ENCODE results near the gene BATF3. TPM values are rescaled to one million over a fixed set of nuclear protein-coding genes. Genes with fewer than 3 reads are reported as not detected.
A peak's percentile ranks its signal among the peaks of the same experiment; 100 is the strongest.
"Not testable (repeated sequence)": the region's sequence is repeated elsewhere in the genome, so short reads cannot be mapped to it uniquely, and the experiment has no call there.

BATF3 gene
- total and polyA plus RNA-seq, 5 donors = 0.49 to 3.1 (median 0.79) TPM

DNA sequence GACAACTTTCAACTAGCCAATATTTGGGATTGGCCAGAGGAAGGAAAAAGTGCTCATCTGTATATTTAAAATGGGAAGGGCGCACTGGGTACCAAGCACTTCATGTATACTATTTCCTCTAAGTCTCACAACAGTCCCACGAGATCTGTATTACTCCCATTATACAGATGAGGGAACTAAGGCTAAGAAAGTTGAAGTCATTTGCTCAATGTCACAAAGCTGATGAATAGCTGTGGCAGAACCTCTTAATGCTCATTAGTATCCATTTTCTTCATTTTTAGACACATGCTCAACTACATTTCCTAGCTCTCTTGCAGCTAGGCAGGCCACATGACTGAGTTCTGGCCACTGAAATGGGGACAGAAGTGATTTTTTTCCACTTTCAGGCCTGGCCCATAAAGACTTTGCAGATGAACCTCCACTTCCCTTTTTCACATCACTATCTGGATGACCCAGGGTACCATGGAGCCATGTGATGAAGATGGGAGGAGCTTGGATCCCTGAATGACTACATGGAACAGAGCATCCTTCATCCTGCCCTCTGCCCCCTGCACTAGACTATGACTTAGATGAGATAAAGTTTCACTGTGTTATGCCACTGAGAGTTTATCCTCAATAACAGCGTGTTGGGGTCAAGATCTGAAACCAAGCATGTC lies 59.3 kb downstream of the BATF3 start:
- ATAC-seq (no peak), DNase-seq (no peak)
- Histone ChIP-seq H3K4me1 (ENCODE audit: control insufficient read depth, insufficient read depth, low read length) (peaks cover 33% of the 10 kb centered on the region), H3K4me3 (ENCODE audit: low read length) (no peak overlapping the region), H3K9me3 (ENCODE audit: control insufficient read depth, low read length) (no peaks in the 10 kb centered on the region), H3K27me3 (ENCODE audit: control insufficient read depth, insufficient read depth) (no peaks in the 10 kb centered on the region), H3K27ac (ENCODE audit: low read length) (no peak overlapping the region)
- WGBS = 98% methylated on average over 3 of the region's 3 CpGs
- intact Hi-C loops (cut with DNase I) = no loop called here

DNA sequence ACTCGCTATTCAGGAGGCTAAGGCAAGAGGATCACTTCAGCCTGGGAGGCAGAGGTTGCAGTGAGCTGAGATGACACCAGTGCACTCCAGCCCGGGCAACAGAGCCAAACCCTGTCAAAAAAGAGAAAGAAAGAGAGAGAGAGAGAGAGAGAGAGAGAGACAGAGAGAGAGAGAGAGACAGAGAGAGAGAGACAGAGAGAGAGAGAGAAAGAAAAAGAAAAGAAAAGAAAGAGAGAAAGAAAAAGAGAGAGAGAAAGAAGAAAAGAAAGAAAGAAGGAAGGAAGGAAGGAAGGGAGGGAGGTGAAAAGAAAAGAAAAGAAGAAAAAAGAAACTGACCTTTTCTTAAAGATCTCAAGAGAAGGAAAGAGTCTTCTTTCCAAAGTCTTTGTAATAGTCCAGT lies 60.1 kb downstream of the BATF3 start:
- peak overlapping the region; percentile 80 for H3K27ac ChIP-seq (ENCODE audit: low read length)
- H3K9me3 ChIP-seq (ENCODE audit: control insufficient read depth, low read length); ATAC-seq; H3K27me3 ChIP-seq (ENCODE audit: control insufficient read depth, insufficient read depth); intact Hi-C loops (cut with DNase I); H3K4me3 ChIP-seq (ENCODE audit: low read length); DNase-seq: not testable (repeated sequence)
- H3K4me1 ChIP-seq (ENCODE audit: control insufficient read depth, insufficient read depth, low read length) = peaks cover 32% of the 10 kb centered on the region
- 91% methylated on average over 2 of the region's 2 CpGs for WGBS

- intact Hi-C loops (cut with DNase I) = no loop called here
- H3K4me3 ChIP-seq (ENCODE audit: low read length) = no peak overlapping the region
- peak overlapping the region; percentile 81 for H3K27ac ChIP-seq (ENCODE audit: low read length)
- peaks cover 28% of the 10 kb centered on the region for H3K4me1 ChIP-seq (ENCODE audit: control insufficient read depth, insufficient read depth, low read length)
- WGBS = 23% methylated on average over 4 of the region's 4 CpGs
- no peaks in the 10 kb centered on the region for H3K27me3 ChIP-seq (ENCODE audit: control insufficient read depth, insufficient read depth)
- no peaks in the 10 kb centered on the region for H3K9me3 ChIP-seq (ENCODE audit: control insufficient read depth, low read length)
- ATAC-seq (peak; percentile 62 to 81), DNase-seq (no peak)
Observed at GRCh38 chr1:212638492-212639151, 61.0 kb downstream of the BATF3 start.

DNA sequence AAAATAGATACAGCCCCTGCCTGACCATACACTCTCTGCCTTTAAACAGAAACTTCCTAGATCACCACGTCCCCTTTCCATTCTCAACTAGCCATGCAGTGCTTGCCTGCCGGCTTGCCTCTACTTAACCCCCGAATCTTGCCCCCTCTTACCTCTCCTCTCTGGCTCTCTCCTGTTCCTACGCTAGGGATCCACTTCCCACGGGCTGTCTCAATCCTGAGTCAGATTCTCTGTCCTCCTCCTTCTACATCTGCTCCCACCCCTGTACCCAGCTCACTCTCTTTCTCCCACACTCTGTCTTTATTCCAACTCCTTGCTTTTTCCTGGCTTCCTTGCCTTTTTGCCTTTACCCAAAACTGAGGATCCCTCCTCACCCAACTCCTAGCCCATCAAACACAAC lies 61.7 kb downstream of the BATF3 start:
- intact Hi-C loops (cut with DNase I) = no loop called here
- no peak for DNase-seq
- Histone ChIP-seq H3K4me3 (ENCODE audit: low read length) (no peak overlapping the region), H3K27me3 (ENCODE audit: control insufficient read depth, insufficient read depth) (no peaks in the 10 kb centered on the region), H3K4me1 (ENCODE audit: control insufficient read depth, insufficient read depth, low read length) (peaks cover 28% of the 10 kb centered on the region), H3K27ac (ENCODE audit: low read length) (peak overlapping the region; percentile 81), H3K9me3 (ENCODE audit: control insufficient read depth, low read length) (no peaks in the 10 kb centered on the region)
- ATAC-seq = no peak
- WGBS = 68% methylated on average over 5 of the region's 5 CpGs

Other genes starting within 250 kb of the BATF3 start
- gene ATF3, start 91.1 kb downstream of the BATF3 start, total RNA-seq = 10 to 100 TPM in 1 of 4 donors, 1 to 10 TPM in 3; 6.9 to 24.4 (median 7.9) TPM
- gene ATF3, start 91.1 kb downstream of the BATF3 start, polyA plus RNA-seq = 195 TPM
- gene NSL1, start 91.9 kb upstream of the BATF3 start, total RNA-seq = 10 to 100 TPM; 22.5 to 30.6 (median 26.3) TPM
- gene NSL1, start 91.9 kb upstream of the BATF3 start, polyA plus RNA-seq = 22.7 TPM
- gene TATDN3, start 92.1 kb upstream of the BATF3 start, total RNA-seq = 10 to 100 TPM; 15.0 to 20.6 (median 18.8) TPM
- gene TATDN3, start 92.1 kb upstream of the BATF3 start, polyA plus RNA-seq = 23.3 TPM
- gene SPATA45, start 147.8 kb upstream of the BATF3 start, total RNA-seq = not detected
- gene SPATA45, start 147.8 kb upstream of the BATF3 start, polyA plus RNA-seq = not detected
- 1 to 10 TPM; 2.5 to 4.7 (median 3.3) TPM for gene FLVCR1, start 158.4 kb upstream of the BATF3 start, total RNA-seq
- gene FLVCR1, start 158.4 kb upstream of the BATF3 start, polyA plus RNA-seq = 1.1 TPM

Measured in right cardiac atrium (tissue), 5 donors.